GM12892 (cell line): ENCODE measurements around the gene RILP.

ENCODE experiments used
- POLR2A ChIP-seq: IDR thresholded peaks from 2 replicates; pipeline ENCODE4 v1.6.1; 2011; ENCODE audit warnings: low read depth, low read length, control low read depth
- TAF1 ChIP-seq: IDR thresholded peaks from 2 replicates; pipeline ENCODE4 v1.6.1; 2011; ENCODE audit warnings: low read depth, mild to moderate bottlenecking, control low read depth, low read length, borderline replicate concordance

- TF ChIP-seq POLR2A: no peak
- TF ChIP-seq TAF1: no peak
Measured at GRCh38 chr17:1616101-1616500, 33.6 kb downstream of the RILP start.
